DMS114 treated with DMSO at 0.1 percent for 48 hours (cell line): Measurements from ENCODE around the gene MYMK.

Experiments used
- DNase-seq: peaks from one replicate; lab custom pipeline; 2025; ENCODE audit not compliant: unreplicated experiment; lab: John Stamatoyannopoulos, UW

The MYMK gene

GRCh38 chr9:133536080-133536479 lies 11.3 kb upstream of the MYMK start:
- no peak for DNase-seq

DNA sequence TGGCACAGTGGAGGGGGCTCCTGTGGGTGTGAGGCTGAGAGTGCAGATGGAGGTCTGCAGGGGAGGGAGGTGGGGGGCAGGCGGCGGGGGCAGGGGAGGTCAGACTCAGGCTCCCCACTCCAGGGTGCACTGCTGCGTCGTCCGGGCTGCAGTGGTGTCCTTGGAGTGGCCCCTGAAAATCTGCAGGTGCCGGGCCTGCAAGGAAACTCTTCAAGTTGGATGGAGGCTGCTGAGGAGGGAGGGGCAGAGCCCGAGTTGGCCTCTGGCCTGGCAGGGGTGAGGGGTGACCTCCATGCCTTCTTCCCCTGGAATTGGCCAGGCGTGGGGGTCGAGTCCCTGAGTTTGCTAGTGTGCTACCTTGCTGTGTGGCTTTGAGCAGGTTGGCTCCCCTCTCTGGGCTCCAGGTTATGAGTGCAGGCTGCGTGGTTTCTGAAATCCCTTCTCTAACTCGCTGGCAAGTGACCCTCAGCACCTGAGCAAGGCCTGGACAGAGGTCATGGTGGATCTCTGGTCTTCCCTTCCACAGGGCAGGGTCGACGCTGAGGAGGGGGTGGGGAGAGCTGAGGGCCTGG lies 10.6 kb upstream of the MYMK start:
- DNase-seq, result no peak

- DNase-seq, result no peak
Measured at GRCh38 chr9:133534346-133535291, 9.9 kb upstream of the MYMK start, which contains the start of gene ADAMTSL2. Gene ADAMTSL2 (plus strand): TSS chr9:133534704. CDS start chr9:133536713, 2,009 bp downstream.

- DNase-seq, result no peak
Measured at GRCh38 chr9:133533857-133534256, 9.1 kb upstream of the MYMK start.

GRCh38 chr9:133532937-133533668 lies 8.3 kb upstream of the MYMK start:
- no peak for DNase-seq

DNA sequence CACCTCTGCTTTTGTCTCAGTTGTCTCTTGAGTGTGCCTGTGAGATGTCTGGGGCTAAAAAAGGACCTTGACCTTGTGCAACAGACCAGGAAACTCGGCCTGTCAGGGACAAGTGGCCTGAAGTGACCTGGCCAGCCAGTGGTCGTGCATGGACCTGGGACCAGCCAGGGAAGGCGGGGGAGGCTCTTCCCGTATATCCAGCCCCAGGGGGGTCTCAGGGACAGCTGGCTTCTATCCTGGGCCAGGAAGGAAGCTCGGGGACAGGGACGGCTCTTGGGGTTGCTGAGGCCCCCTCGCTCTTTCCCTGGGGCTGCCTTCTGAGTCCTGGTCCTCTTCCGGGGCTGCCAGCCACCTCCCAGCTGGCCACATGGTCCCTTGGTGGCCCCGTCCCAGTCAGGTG lies 6.5 kb upstream of the MYMK start:
- no peak for DNase-seq

- DNase-seq, result no peak
Measured at GRCh38 chr9:133529874-133530273, 5.1 kb upstream of the MYMK start.

DNA sequence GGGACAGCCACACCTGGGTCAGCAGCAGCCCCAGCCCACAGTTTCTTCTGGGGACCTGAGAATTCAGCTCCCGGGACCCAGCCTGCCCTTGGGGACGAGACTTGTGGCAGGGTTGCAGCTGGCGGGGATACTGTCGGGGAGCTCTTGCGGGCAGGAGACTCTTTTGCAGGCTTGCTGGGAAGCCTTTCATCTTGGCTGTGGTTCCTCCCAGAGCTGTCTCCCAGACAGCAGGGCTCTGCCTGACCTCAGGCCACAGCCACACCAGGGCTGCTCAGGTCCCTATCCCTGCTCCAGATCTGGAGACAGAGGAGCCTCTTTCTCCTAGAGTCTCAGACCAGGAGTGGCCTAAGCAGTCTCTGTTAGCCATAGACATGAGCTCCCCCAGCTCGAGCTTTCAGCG lies 4.7 kb upstream of the MYMK start:
- no peak for DNase-seq

DNA sequence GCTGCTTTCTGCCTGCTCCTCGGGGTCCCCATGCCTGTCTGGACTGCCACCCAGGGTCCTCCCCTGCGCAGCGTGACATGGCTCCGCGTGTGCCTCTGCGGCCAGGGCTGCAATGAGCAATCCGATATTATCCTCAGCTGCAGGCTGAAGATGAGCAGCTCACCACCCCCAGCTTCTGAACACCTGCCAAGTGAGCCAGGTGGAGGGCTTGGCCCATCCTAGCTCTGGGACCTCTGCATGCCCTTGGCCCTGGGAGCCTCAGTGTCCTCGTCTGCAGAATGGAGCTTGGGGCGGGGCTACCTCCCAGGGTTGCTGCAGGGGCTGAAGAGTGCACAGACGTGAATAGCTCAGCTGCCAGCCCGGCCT lies 4.1 kb upstream of the MYMK start:
- no peak for DNase-seq

DNA sequence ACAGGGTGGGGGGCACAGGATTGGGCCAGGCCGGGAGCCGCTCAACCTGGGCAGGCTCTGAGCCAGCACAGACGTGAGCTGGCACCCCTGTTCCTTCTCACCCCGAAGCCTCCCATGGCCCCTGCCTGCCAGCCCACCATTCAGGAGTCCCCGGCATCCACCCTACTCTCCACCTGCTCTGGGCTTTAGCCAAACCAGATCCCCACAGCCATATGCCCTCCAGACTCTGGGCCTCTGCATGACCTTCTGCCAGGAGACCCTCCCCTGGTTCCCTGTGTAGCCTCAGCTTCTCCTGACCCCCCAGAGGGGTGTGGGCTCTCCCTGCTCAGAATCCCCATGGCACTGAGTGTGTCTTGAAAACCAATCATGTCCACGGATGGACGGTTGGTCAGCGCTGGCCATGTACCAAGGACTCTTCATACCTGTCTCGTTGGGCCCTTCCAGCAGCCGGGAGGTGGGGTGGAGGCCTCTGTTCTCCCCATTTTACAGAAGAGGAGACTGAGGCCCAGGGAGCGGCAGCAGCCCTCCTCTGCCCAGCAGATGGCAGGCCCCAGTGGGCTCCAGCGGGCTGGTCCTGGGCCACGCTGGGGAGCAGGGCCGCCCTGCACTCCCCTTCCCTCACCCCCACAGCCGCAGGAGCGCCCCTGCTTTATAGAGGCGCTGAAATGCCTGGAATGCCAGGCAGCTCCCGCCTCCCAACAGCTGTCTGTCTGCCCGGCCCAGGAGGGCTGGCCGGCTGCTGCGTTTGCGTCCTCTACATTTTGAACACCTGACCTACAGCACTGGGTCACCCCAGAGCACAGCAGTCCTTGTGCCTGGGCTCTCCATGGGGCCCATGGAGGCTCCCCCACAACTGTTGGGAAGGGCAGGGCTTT lies 3.5 kb upstream of the MYMK start:
- no peak for DNase-seq

GRCh38 chr9:133527444-133527920 lies 2.7 kb upstream of the MYMK start:
- no peak for DNase-seq

DNA sequence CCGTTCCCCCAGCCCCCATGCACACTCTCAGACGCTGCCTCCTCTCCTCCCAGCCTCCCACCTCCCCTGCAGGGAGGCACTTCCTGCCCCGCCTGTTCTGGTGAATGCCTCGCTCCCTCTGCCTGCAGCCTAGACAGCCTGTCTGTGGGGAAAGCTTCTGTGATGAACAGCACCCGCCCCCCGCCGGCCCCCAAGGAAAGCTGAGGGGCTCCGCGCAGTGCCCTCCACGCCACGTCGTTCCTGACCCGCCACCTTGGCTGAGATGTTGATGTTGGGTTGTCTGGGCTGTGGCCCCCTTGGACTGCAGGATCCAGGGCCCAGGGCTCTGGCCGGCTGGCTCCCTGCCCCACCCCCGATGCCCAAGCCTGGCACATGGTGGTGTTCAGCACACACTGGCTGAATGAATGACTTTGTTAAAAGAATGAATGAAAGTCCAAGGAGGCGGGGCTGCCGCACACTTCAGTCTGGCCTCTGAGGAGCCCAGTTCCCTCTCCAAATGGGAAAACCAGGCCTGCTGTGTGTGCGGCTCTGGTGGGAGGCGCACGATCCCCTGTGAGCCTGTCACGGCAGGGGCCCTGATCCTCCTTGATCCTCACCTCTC lies 2.1 kb upstream of the MYMK start:
- no peak for DNase-seq

DNA sequence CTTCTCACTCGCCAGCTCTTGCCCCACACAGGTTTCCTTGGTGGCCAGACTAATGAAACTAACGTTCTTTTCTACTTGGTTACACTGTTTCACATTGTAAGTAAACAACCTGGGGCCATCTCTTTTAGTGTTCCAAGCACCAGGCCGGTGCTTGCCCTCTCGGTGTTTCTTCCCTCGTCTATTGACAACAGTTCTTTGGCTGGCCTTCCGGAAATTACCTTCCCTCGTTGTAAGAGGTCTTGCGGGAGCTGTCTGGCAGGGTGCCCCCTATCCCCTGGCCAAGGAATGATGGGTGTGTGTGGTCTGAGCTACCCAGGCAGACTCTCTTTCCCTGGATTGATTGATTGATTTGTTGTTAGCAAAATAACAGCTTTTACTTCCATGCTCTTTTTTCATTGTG lies 918 bp upstream of the MYMK start:
- no peak for DNase-seq

- DNase-seq, result no peak
Measured at GRCh38 chr9:133524146-133524545, 613 bp downstream of the MYMK start.

GRCh38 chr9:133523106-133523505 lies 1.7 kb downstream of the MYMK start:
- DNase-seq, result no peak

- no peak for DNase-seq
Measured at GRCh38 chr9:133522073-133522910, 2.5 kb downstream of the MYMK start.

- DNase-seq, result no peak
Measured at GRCh38 chr9:133521122-133522072, 3.4 kb downstream of the MYMK start.

DNA sequence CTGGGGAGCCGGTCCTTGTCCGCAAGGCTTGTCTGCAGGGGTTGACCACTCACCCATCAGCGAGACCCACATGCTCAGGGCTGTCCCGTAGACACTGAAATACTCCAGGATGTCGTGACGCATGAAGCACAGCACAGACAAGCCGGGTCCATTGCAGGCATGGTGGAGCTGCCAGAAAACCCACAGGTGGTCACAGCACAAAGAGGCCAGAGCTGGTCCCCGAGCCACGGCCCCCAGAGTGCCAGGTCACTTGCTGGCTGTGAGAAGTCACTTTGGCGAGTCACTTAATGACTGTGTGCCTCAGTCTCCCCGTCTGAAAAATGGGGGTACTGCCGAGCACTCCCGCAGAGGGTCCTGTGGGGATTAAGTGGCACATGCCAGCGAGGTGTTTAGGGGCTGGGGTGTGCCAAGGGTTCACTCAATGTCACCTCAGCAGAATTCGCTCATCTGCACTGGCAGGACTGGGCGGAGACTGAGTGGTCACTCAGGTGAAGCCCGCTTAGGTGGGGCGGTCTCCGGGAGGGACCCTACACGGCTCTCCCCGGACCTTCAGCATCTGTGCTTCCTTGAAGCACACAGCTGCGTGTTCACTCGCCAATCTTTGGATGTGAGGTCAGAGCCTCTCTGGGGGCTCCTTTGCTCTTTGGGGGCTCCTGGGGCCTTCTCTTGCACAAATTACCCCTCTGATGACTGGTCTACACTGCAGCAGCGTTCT lies 4.5 kb downstream of the MYMK start:
- no peak for DNase-seq
